Measurements from ENCODE around the gene SH3TC2. TPM values are rescaled to one million over a fixed set of nuclear protein-coding genes. Genes with fewer than 3 reads are reported as not detected.

SH3TC2 gene
- total RNA-seq, 6 experiments from 2014 or later: 9.3 to 12.9 (median 10.7) TPM

- Mint-ChIP-seq H3K4me1 (ENCODE audit: low read depth) (peaks cover 78% of the 10 kb centered on the region), H3K27ac (peak overlapping the region; percentile 4; the same call in 1 of the 2 replicates), H3K9me3 (no peaks in the 10 kb centered on the region), H3K36me3 (ENCODE audit: low read depth) (peaks cover 11% of the 10 kb centered on the region), H3K27me3 (ENCODE audit: insufficient read depth) (no peaks in the 10 kb centered on the region; the same call in none of the 2 replicates), H3K4me3 (no peak overlapping the region)
- no peak for DNase-seq
- TF ChIP-seq CTCF (IDR thresholded peaks at IDR 0.05): no peak
Observed at GRCh38 chr5:149001162-149001561, 61.7 kb downstream of the SH3TC2 start.

GRCh38 chr5:148999741-149000140 is 63.1 kb downstream of the SH3TC2 start:
- Mint-ChIP-seq H3K4me3 (no peak overlapping the region), H3K4me1 (ENCODE audit: low read depth) (peaks cover 72% of the 10 kb centered on the region), H3K36me3 (ENCODE audit: low read depth) (peaks cover 9% of the 10 kb centered on the region), H3K27ac (peak overlapping the region; percentile 2; the same call in 1 of the 2 replicates), H3K27me3 (ENCODE audit: insufficient read depth) (no peaks in the 10 kb centered on the region), H3K9me3 (no peaks in the 10 kb centered on the region)
- no peak for TF ChIP-seq CTCF (IDR thresholded peaks at IDR 0.05)
- no peak for DNase-seq

- H3K4me1 Mint-ChIP-seq (ENCODE audit: low read depth): peaks cover 58% of the 10 kb centered on the region
- DNase-seq: peak; percentile 70
Observed at GRCh38 chr5:148998174-148998797, 64.6 kb downstream of the SH3TC2 start.

GRCh38 chr5:148996270-148996669 is 66.6 kb downstream of the SH3TC2 start:
- H3K4me1 Mint-ChIP-seq (ENCODE audit: low read depth): peaks cover 45% of the 10 kb centered on the region
- no peaks in the 10 kb centered on the region for H3K27me3 Mint-ChIP-seq (ENCODE audit: insufficient read depth)
- H3K27ac Mint-ChIP-seq: peak overlapping the region; percentile 47
- peak overlapping the region; percentile 25; the same call in 1 of the 2 replicates for H3K4me3 Mint-ChIP-seq
- no peaks in the 10 kb centered on the region for H3K9me3 Mint-ChIP-seq
- H3K36me3 Mint-ChIP-seq (ENCODE audit: low read depth): 0 out of 2 replicates have a peak, but pooled peaks cover 8% of the 10 kb centered on the region
- TF ChIP-seq CTCF (IDR thresholded peaks at IDR 0.05): no peak
- DNase-seq: no peak

More at GRCh38 chr5:148998174-148998797, 64.6 kb downstream of the SH3TC2 start:
- Mint-ChIP-seq H3K27me3 (ENCODE audit: insufficient read depth) (no peaks in the 10 kb centered on the region), H3K9me3 (no peaks in the 10 kb centered on the region), H3K27ac (no peak overlapping the region; the same call in 1 of the 2 replicates), H3K4me3 (no peak overlapping the region), H3K36me3 (ENCODE audit: low read depth) (0 out of 2 replicates have a peak, but pooled peaks cover 8% of the 10 kb centered on the region)
- peak; percentile 93 for TF ChIP-seq CTCF (IDR thresholded peaks at IDR 0.05)

GRCh38 chr5:148995791-148996190 is 67.1 kb downstream of the SH3TC2 start:
- DNase-seq: no peak
- no peak for TF ChIP-seq CTCF (IDR thresholded peaks at IDR 0.05)
- H3K4me3 Mint-ChIP-seq: no peak overlapping the region
- H3K27me3 Mint-ChIP-seq (ENCODE audit: insufficient read depth): no peaks in the 10 kb centered on the region; the same call in 1 of the 2 replicates
- no peaks in the 10 kb centered on the region for H3K9me3 Mint-ChIP-seq
- 0 out of 2 replicates have a peak, but pooled peaks cover 8% of the 10 kb centered on the region for H3K36me3 Mint-ChIP-seq (ENCODE audit: low read depth)
- peak overlapping the region; percentile 47; the same call in 1 of the 2 replicates for H3K27ac Mint-ChIP-seq
- H3K4me1 Mint-ChIP-seq (ENCODE audit: low read depth): peaks cover 45% of the 10 kb centered on the region

All from HFFc6 (cell line).